Fibroblast of upper back skin (primary cell): ENCODE data around the gene FAF1.

Experiments used
- DNase-seq: peaks from one replicate; pipeline ENCODE4 v3.0.0-alpha.2; 2013

The FAF1 gene

GRCh38 chr1:50422946-50423669 is 537.0 kb downstream of the FAF1 start, which contains the start of gene DMRTA2:
TSS of gene DMRTA2 (minus strand) at chr1:50423443. CDS start at chr1:50421536, 1,907 bp downstream.
- no peak for DNase-seq

GRCh38 chr1:50422675-50422945 is 537.5 kb downstream of the FAF1 start:
- DNase-seq, result no peak

- DNase-seq, result no peak
Observed at GRCh38 chr1:50421768-50422674, 538.0 kb downstream of the FAF1 start.

- DNase-seq, result no peak
Observed at GRCh38 chr1:50421366-50421748, 538.7 kb downstream of the FAF1 start.

DNA sequence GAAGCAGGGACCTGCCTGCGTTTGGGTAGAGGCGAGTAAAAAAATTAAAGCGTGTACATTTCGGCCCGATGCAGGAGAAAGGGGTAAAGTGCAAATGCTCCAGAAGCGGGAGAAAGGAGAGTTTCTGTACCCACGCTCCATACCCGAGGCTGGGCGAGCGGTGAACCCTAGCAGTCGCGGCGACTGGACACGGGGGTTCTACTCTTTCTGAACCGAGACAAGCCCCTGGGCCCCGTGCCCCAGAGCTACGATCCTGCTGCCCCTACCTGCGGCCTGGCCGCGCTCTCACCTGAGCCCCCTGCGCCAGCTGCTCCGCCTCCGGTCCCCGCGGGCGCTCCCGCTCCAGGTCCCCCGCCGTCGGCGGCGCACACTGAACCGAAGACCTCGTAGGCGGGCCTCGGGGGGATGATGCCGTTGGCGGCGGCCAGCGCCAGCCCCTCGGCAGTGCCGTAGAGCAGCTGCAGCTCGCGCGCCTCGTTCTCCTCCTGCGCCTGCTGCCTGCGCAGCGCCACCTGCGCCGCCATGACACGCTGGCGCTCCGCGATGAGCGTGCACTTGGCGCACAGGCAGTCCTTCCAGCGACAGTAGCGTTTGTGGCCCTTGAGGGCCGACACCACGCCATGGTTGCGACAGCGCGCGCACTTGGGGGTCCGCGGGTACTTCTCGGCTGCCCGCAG is 539.2 kb downstream of the FAF1 start:
- DNase-seq, result no peak

DNA sequence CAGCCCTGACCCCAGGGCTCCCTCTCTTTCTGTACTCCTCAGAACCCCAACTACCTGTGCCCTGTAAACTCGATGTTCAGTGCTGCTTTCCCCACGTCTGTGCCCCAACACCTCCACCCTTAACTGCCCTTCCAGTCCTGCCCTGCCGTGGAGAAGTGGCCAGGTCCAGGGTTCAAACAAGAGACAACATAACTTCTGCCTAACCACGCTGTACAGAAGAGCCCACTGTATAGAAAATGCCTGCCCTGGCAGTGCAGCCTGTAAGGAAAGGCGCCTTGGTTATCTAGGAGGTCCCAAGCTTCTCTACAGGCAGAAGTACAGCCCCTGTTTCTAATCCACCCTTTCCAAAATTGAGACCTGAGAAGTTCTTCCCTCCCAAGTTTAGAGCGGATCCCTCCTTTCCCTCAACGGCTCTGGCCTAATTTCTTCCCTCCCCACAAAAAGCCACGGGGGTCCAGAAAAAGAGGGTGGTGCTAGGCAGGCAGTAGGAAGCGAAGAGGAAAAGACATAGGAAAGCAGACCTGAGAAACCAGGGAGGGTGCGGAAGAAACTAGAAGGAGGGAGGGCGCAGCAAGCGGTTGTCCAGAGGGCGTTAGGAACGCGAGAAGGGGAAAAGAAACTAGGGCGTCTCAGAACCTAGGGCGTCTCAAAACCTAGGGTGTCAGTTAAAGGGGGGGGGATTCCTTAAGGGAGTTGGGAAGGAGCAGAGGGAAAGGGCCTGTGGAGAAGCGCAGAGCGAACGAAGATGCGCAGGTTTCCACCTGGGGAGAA is 540.0 kb downstream of the FAF1 start:
- DNase-seq, result no peak

- no peak for DNase-seq
Observed at GRCh38 chr1:50419192-50419906, 540.7 kb downstream of the FAF1 start.

DNA sequence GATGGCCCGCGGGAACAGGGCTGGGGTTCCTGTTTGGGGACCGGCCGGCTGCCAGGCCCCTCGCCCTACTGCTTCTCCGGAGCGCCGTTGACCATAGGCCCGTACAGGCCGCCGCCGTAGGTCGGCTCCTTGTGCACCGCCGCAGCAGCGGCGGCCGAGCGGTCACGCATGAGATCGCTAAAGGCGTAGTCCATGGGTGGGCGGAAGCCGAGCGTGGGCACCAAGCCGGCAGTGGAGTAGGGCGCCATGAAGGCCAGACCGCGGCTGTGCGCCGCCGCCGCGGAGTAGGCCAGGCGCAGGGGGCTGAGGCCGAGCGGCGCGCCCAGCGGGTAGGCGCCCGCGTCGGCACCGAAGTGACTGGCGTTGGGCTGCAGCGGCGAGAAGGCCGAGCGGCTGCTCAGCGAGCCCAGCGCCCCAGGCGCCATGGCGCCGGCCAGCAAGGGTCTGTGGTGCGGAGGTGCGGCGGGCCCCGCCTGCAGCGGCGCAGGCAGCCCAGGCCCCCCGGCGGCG is 541.4 kb downstream of the FAF1 start:
- DNase-seq, result no peak

GRCh38 chr1:50417946-50418599 is 542.0 kb downstream of the FAF1 start:
- DNase-seq, result no peak

DNA sequence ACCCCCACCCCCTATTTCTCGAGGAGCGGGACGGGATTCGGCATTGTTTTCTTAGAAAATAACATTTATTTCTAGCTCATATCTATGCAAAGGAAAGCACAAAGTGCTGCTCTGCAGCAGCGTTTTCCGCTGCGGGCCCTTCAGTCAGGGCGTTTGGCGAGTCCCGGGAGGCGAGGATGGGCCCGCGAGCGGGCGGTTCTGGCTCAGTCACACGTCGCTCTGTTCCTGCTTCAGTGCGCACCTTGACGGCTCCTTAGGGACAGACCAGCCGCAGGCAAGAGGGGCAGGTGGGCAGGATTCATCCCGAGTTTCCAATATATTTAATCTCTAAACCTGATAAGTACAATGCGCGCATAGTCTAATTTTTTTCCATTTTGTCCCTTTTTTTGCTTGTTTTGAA is 542.6 kb downstream of the FAF1 start:
- DNase-seq, result no peak

- no peak for DNase-seq
Observed at GRCh38 chr1:50416553-50417453, 543.3 kb downstream of the FAF1 start.

DNA sequence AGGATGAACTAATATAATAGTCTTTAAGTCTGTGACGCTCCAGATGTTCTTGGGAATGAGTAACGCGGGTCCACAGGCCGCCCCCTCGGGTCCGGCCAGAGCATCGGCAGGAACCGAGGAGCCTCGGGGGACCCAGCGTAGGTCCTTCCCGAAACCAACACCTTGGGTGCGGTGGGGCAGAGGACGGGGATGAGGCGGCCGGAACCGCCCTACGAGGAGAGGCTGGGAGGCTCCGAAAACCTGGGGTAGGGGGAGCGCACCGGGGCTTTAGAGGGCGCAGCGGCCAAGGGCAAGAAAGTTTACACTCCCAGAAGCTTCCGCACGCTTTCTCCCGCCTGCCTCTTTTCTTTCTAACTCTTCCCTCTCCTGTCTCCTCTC is 543.9 kb downstream of the FAF1 start:
- DNase-seq, result no peak

DNA sequence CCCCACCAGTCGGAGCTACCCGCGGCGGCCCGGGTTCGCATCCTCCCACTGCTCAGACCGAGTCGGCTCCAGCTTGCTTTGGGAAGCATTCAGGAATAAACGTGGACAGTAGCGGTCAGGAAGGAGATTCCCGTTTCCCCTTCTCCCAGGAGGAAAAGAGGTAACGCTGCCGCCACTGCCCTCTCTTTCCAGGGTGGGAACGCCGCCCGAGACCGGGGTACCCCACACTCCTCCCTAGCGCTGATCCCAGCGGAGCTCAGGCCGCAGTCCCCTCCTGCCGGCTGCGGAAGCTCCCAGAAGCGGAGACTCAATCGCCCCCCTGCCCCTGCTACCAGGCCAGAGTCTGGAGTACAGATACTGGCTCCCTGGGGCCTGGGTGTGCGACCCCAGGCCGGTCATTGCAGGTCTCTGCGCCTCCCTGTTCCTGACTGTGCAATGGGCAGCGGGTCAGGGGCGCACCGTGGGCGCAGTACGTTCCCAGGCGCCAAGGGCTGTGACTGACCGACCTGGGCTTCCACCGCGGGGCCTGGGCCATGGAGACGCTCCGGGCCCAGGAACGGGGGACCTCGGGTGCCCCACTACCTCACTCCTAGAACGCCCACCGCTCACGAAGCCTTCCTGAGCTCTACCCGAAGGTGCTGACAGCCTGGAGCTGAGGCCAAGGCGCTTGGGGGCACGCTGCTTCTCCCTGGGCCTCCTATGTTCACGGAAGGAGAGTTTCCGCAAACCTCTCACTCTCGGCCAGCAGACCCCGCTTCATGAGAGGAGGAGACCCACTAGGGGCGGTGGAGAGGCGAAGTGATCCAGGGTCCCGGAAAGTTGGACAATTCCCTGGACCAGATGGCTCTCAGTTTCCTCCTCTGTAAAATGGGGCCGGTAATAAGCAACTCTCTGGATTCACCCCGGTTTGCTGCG is 544.6 kb downstream of the FAF1 start:
- DNase-seq, result no peak

DNA sequence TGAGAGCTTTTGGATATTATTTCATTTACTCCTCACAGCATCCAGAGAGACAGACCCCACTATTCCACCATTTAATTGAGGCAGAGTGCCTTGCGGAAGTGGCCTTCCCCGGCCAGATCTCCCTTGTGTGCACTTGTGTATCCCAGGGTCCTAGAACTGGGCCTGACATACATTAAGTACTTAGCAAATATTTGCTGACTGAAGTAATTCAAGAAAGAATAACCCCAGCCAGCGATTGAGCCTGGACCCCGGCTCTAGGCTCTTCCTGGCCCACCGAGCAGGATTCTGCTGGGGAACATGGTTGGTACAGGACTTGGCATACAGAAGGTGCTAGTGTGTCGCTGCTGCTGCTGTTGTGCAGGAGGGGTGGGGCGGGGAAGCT is 545.2 kb downstream of the FAF1 start:
- no peak for DNase-seq

GRCh38 chr1:50412813-50413476 is 547.1 kb downstream of the FAF1 start:
- no peak for DNase-seq

GRCh38 chr1:50405814-50406213 is 554.3 kb downstream of the FAF1 start:
- no peak for DNase-seq

DNA sequence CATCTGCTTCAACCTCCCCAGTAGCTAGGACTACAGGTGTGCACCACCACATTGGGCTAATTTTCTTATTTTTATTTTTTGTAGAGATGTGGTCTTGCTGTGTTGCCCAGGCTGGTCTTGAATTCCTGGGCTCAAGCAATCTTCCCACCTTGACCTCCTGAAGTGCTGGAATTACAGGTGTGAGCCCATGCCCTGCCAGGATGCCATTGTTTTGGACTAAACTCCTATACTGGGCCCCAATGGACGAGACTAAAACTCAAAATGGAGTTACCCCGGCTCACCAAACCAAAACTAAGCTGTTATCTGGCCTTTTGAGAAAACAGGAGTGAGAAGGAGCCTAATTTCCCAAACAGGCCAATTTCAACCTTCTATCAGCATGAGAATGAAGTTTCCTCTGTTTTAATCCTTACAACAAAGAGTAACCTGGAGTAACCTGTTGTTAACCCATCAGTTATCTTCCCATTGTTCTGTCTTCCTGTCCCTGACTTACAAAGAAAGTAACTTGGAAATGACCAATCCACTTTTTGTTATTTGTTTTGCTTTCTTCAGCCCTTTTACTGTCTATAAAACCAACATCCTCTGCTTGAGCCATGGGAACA is 566.4 kb downstream of the FAF1 start:
- no peak for DNase-seq
